Fibroblast of pulmonary artery (primary cell): Measurements from ENCODE around the gene FLNB.

ENCODE experiments used
- DNase-seq: peaks from one replicate; pipeline ENCODE4 v3.0.0-alpha.2; 2010; ENCODE audit warnings: low read depth
- H3K4me3 ChIP-seq: replicated peaks from 2 replicates; pipeline ENCODE4 v1.5.1; 2011; ENCODE audit warnings: low read depth, mild to moderate bottlenecking, control low read depth, low read length, moderate library complexity
- TF ChIP-seq, protein P1 (sequence below): IDR thresholded peaks from 2 replicates; pipeline ENCODE4 v1.5.1; 2011; ENCODE audit warnings: mild to moderate bottlenecking, control low read depth, low read length, inconsistent platforms; ENCODE audit errors: missing control alignments

Gene FLNB

DNA sequence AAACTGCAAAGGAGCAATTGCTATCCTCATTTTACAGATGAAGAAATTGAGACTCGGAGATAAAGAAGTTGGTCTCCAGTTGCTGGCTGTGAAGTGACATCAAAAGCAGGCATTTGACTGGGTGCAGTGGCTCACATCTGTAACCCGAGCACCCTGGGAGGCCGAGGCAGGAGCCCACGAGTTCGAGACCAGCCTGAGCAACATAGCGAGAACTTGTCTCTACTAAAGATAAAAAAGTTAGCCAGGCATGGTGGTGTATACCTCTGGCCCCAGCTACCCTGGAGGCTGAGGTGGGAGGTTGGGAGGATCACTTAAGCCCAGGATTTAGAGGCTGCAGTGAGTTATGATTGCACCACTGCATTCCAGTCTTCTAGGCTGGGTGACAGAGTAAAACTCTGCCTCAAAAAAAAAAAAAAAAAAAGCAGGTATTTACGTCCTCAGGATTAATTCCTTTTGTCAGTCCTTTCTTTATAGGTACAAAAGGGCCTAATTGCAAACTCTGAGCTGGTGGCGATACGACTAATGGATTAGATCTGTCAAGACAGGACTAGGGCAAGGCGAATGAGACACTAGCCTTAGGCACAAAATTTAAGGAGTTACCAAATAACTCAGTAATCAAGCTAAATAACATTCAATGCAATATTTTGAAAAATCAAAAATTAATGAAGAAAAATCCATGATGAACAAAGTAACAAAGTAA lies 208.4 kb downstream of the FLNB start:
- DNase-seq, result no peak
- TF ChIP-seq, protein P1, sequence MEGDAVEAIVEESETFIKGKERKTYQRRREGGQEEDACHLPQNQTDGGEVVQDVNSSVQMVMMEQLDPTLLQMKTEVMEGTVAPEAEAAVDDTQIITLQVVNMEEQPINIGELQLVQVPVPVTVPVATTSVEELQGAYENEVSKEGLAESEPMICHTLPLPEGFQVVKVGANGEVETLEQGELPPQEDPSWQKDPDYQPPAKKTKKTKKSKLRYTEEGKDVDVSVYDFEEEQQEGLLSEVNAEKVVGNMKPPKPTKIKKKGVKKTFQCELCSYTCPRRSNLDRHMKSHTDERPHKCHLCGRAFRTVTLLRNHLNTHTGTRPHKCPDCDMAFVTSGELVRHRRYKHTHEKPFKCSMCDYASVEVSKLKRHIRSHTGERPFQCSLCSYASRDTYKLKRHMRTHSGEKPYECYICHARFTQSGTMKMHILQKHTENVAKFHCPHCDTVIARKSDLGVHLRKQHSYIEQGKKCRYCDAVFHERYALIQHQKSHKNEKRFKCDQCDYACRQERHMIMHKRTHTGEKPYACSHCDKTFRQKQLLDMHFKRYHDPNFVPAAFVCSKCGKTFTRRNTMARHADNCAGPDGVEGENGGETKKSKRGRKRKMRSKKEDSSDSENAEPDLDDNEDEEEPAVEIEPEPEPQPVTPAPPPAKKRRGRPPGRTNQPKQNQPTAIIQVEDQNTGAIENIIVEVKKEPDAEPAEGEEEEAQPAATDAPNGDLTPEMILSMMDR, result no peak
- H3K4me3 ChIP-seq, result no peak overlapping the region

DNA sequence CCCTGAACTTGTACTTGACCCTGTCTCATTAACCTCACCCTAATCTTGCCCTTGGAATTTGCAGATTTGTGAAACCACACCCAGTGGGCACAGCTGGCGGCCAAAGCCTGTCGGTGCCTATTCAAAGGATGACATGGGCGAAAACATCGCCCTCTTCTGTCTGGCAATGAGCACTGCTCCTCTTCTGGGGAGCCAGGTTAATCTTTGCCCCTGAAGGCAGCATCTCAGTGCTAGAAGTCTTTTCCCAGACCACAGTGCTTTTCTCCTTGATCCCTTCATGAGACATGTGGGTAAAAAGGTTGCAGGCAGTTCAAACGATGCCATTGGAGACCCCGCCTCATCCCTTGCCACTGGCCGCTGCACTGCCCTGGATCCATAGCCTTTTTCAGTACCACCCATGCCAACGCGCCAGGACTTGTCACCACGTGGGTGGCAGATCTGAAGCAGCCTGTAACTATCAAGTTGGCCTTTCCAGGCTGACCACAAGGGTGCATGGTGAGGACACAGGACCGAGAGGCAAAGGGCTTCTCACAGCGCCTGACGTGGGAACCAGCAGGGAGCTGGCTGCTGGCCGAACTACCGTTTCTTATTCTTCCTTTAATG lies 209.1 kb downstream of the FLNB start:
- peak; percentile 69 for DNase-seq
- no peak overlapping the region for H3K4me3 ChIP-seq
- TF ChIP-seq, protein P1, result peak; percentile 93

DNA sequence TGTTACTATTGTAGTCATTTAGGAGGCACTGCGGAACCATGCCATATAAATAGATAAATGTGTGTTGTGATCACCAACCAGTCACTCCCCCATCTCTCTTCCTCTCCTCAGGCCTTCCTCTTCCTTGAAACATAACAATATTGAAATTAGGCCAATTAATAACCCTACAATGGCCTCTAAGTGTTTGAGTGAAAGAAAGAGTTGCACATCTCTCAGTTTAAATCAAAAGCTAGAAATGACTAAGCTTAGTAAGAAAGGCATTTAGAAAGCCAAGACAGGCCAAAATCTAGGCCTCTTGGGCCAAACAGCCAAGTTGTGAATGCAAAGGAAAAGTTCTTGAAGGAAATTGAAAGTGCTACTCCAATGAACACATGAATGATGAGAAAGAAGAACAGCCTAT lies 210.7 kb downstream of the FLNB start:
- TF ChIP-seq, protein P1, result no peak
- DNase-seq, result no peak
- H3K4me3 ChIP-seq, result no peak overlapping the region
